GM19455 (cell line): ENCODE data around the gene UNC5B.

ENCODE experiments used
- ATAC-seq: cut with Tn5 transposase; IDR thresholded peaks from one replicate; pipeline ENCODE4 v1.9.1; 2021; ENCODE audit not compliant: unreplicated experiment

Gene UNC5B

DNA sequence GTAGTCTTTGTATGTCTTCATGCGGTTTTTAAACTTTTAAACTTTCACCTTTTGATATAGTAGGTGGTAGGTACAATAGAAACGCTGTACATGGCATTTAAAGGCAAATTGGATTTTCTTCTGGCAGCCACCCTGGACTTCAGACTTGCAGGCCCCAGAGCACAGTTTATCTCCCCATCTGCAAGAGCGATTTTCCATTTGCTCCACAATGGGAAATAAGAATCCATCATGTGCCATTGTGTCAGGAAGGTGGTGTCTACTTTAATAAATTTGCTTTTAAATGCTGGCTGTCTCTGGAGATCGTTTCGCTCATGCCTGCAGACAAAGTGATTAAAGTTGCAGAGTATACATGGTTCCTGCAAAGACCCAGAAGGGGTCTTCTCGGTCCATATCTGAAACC, 38.9 kb downstream of the UNC5B start:
- no peak for ATAC-seq

DNA sequence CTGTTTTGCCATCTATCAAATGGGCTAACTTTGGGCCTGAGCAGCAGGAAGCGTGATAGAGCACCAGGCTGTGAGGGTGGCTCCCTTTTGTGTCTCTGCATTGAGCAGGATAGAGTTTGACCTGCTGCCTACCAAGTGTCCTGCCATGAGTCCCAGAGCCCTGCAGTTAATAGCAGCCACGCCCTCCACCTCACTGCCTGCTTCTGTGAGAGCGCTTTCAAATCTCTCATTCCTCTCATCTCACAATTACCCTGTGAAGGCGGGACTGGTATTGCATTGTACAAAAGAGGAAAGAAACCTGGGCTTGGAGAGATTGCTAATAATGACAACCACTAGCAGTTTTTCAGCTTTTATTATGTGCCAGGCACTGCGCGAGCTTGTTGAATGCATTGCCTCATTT, 39.9 kb downstream of the UNC5B start:
- ATAC-seq: no peak

DNA sequence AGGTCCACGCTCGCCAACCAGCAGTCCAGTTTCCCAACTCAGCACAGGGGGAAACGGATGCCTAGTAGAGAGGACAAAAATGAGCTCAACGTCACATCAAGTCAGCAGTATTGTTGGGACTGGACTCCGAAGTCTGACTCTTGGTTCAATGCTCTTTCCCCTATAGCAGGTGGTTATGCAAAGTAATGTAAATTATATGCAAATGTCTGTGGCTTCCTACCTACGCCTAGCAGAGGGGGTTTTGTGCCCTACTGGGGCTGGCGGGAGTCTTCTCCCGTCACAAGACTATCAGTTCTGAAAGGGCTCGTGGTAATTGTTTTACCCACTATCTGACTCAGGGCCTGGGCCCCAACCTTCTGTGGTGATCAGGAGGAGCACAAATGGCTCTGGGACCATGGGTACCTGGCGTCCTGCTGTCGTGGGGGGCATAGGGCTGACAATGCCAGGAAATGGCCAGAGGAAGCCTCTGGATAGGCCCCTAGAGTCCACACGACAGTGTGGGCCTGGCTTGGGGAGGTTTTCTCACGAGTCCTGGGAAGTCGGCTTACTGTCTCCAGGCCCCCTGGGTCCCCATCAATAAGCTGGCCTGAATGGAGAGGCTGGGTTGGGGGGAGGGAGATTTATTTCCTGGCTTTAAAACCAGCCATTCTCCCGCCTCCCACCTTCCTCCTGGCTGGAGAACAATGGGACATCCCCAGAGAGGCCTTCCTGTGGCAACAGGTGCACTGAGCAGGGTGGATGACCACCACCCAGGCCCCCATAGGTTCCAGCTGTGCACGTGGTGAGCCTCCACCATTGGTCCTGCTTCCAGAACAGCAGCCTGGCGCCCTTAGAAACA, 41.8 kb downstream of the UNC5B start:
- no peak for ATAC-seq

DNA sequence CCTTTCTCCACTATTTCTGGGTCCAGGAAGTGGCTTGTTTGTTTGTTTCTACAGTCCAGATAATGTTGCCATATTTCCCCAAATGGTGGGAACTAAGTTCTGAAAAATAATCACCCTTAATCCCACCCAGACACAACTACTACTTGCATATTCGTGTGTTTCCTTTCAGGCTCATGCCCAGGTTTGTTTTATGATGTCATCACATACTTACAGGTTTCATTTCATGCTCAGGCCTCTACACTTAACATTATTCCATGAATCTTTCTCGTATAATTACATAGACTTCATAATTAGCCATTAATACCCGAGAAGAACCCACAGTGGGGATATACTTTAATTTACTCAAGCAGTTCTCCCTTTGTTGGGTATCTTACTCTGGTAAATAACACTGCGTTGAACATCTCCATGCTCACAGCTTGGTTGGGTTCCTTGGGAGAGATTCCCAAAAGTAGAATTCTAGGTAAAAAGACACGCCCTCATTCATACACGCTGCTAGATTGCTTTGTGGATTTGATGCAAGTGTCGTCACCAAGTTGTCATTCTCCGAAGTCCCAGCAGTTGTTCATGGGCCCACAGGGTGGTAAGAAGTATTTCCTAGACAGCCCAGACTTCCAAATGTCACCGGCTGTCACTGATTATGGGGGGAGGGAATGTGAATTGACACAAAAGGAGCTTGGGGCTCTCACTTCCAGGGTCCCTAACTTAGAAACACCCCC, 42.6 kb downstream of the UNC5B start:
- ATAC-seq: no peak

DNA sequence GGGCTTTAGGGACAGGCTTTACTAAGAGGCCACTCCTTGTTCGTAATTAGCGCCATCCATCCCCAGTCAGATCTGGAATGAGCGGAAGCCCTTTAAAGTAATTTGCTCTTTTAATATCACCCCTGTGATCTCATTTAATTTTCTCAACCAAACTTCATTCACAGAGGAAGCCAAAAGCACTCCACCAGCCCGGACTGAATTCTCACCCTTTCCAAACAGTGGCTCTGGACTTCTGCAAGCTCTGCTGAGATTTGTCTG, 43.1 kb downstream of the UNC5B start:
- no peak for ATAC-seq

DNA sequence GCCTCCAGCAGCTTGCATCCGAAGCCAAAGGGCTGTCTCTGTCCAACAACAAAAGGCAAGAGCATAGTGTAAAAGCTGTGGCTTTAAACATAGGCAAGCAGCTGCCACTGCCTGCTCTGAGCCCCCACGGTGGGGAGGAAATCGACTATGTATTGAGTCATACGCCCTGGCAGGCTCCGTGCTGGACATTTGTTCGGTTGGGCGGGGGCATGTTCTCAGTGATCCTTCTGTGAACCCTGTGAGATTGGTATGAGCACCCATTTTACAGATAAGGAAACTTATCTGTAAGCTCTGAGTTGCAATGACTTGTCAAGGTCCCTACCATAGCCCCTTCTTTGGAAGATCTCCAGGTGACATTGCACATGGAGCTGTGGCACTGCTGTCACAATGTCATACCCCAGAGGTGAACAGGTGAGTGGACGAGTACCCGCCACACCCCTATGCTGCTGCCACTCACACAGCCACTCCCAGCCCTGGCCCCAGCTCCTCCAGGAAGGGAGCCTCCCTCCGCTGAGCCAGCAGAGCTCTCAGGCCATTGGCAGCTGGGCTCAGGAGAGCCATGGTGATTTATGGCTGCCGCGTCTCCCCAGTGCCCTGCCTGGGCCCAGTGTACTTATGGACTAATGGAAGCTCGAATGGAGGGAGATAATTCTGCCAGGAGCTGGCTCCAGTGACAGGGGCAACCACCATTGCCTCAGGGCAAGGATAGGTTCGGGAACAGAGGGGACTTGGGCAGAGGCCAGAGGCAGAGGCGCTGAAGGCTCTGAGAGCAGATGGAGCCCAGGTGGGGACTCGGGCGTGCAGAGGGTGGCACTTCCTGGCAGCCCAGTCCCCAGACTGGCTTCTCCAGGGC, 43.7 kb downstream of the UNC5B start:
- ATAC-seq: no peak

DNA sequence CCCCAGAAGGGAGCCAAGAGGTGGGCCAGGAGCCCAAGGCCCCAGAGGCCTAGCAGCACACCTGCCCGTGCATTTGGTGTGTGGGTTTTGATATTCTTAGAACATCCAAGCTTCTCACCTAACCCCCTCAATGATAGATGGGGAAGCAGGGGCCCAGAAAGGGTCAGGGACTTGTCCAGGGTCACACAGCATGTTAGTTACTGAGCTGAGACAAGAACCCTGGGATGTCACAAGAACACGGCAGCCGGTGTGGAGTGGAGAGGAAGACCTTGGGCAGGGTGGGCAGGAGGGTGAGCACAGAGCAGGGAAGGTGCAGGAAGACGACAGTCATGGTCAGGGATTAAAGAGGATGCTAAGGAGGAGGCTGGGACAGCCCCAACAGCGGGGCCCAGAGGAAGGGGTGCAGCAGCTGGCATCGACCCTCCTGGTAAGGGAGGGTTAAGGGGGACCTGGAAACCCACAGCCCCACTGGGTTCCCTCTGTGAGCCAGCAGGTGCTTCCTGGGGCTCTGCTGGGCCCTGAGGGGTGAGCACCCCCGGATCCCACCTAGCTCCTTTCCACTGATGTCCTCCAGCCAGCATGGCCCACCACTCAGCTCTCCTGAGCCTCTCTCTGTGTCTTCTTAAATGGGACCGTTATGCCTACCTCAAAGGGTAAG, 44.4 kb downstream of the UNC5B start:
- ATAC-seq: no peak

DNA sequence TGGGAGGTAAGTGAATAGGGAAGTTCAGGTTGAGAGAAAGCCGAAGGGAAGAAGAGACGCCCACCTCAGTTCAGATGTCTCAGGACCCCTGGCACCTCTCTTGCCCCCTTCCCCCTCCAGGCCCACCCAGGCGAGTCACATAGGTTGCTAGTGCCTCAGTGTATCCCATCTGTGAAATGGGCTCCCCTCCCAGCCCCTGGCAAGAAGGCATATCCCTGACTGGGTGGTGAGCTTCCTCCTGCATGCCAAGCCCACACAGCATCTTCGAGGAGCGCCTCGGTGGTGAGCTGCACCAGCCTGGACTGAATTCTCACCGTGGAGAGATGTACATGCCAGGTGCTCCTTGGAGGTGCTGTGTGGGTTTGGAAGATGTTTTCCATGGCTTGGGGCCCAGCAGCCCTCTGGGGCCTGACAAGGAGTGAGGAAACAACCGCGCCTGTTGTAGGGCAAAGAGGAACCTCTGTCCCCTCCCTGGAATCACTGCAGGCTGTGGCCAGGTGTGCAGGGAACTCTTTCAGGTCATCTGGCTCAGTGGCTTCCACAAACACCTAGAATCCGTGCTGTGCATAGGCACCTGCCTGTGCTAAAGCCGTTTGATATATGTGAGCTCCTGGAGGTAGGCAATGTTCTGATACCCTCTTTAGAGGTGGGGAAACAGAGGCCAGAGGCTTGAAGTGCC, 45.1 kb downstream of the UNC5B start:
- no peak for ATAC-seq

DNA sequence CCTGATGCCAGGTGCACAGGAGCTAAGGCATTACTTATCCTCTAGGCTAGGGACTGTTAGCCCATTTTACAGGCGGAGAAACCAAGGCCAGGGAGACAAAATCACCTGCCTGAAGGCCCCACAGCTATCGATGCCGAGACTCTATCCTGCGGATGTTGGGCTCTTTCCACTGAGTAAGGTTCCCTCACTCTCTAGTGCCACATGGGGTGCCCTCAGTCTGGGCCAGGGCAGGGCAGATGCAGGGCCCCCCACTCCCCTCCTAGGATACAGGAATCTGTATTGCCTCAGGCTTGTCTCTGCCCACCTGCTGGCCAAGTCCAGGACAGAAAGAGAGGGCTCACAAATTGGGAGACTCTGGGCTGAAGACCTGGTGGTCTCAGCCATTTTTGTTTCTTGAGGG, 45.7 kb downstream of the UNC5B start:
- no peak for ATAC-seq

DNA sequence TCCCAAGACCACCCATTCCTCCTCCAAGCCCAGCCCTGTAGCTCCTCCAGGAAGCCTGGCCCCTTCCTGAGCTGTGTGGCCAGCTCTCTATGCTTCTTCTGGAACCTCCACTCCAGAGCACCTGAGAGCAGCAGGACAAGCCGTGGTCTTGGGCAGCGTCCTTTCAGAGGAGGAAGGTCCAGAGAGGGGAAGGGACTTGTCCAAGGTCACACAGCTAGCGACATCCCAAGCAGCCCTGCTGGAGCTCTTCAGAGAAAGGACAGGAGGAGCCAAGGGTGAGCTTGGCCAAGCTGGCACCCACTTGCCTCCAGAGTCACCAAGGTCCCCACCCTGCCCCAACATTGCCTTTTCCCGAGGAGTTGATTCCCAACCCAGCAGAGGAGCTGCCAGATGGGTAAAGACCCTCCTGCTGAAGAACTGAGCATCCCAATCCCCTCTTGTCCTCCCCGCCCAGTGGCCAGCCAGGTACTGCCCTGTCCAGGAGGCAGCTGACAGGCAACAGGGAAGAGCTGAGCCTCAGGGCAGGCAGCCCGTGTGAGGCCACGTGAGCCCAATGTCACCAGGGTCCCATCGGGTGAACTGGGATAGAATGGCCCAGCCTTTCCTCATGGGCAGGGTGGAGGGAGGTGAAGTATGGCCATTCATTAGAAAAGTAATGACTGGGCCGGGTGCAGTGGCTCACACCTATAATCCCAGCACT, 46.2 kb downstream of the UNC5B start:
- no peak for ATAC-seq

DNA sequence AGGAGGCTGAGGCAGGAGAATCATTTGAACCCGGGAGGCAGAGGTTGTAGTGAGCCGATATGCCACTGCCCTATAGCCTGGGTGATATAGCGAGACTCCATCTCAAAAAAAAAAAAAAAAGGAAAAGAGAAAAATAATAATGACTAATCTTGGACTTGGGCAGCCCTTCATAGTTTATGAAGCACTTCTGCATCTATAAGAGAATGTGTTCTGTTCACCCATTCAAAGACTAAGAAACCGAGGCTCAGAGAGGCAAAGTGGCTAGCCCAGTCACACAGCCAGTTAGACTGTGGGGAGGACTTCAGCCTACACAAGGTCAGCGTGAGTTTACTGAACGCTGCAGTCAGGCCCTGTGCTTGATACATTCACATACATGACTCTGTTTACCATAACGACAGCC, 46.9 kb downstream of the UNC5B start:
- ATAC-seq: no peak

DNA sequence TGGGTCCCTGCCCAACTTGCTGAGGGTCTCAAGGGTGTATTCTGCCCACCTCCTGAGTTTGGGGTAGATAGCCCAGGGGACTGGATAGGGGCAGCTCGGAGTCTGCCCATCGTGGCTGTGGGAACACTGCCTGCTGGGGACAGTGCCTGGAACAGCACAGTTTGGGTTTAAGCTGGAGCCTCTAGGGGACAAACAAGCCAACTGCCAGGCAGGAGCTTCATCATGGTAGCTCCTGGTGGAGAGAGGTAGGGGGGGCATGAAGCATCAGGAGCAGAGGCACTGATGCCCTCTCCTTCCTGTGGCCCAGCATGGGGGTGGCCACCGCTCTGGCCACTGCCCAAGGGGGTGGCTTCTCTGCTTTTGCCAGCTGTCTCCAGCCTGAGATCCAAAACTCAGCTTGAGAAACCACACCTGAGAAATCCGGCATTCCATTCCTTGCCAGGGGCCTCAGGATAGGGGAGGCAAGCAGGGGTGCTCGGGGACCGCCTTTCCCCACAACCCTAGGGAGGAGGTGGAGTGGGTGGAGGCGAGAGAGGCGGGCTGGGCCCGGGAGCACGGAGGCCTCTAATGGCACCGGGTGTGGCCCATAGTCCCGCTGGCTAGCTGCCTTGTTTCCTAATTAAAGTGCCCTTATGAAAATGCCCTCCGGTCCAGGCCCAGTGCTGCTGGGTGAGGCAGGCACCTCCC, 47.6 kb downstream of the UNC5B start:
- no peak for ATAC-seq

DNA sequence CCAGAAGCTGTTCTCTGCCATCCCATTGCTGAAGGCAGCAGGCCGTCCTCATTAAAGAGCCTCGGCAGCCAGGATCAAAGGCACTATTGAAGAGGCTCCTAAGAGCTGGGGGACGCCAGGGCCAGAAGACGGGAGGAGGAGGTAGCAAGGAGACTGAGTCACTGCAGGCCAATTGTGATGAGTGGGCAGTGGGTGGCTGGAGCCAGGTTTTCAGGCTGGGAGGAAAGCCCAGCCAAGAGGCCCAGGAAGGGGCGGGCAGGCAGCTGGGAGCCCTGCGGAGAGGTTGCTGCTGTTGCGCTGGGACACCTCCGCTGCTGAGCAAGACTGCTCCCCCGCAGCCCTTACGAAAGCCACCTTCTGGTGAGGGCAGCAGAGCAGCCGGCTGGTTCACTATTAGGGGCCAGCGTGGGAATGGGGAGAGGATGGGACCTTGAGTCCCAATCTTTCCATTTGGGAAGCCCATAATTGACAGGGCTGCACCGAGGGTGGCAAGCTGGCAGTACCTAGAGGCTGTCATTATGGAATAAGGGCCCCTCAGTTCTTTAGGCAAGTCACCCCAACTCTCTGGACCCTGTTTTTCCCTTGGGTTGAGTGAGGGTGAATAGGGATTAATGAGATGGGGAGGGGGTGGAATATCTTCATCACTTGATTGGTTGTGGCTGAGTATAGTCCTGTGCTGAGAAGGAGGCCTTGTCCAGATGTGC, 48.4 kb downstream of the UNC5B start:
- no peak for ATAC-seq

DNA sequence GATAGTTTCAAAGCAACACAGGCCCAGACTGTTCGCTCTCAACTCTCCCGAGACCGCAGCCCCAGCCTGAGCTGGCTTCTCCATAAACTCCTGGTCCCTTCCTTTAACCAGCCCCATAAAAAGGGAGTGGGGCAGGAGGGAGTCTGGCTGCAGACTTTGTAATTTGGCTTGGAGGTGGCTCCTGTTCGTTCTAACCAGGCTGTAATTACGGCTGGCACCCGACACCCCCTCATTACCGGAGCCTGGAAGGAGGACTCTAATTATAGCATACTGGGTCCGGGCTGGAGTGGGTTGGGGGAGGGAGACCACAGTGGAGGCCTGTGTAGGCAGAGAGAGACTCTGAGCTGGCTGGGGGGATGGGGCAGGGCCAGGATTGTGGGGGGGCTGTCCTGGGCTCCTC, 49.7 kb downstream of the UNC5B start:
- no peak for ATAC-seq

DNA sequence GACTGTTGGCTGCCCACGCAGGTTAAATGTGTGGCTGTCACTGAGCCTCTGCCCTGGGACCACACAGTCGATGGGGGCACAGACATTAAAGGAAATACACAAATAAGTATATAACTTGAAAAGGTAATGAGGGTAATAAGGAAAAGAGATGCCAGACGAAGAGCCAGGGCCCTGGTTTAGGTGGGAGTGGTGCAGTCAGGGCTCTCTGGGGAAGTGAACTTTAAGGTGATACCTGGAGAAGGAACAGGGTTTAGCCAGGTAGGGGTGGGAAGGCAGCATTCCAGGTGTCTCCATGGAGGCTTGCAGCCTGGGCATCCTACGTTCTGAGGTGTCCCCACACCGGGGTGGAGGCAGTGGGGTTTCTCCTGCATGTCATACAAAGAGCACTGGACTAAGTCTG, 50.4 kb downstream of the UNC5B start:
- ATAC-seq: no peak

DNA sequence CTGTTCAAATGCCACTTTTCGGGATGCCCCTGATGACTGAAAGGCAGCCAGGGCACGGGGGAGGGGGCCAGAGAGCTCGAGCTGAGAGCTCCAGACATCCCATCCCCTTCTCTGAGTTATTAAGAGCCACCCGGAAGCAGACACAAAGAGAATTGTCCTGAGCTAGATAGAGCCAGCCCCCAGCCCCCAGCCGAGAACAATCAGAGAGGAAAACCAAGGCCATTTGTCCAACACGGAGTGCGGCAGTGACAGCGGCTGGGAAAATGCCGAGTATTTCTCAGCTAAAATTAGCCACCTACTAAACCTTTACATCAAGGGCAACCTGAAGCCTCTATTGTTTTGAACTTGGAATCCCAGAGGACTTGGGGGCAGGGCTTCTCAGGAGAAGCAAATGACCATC, 51.0 kb downstream of the UNC5B start:
- ATAC-seq: no peak

DNA sequence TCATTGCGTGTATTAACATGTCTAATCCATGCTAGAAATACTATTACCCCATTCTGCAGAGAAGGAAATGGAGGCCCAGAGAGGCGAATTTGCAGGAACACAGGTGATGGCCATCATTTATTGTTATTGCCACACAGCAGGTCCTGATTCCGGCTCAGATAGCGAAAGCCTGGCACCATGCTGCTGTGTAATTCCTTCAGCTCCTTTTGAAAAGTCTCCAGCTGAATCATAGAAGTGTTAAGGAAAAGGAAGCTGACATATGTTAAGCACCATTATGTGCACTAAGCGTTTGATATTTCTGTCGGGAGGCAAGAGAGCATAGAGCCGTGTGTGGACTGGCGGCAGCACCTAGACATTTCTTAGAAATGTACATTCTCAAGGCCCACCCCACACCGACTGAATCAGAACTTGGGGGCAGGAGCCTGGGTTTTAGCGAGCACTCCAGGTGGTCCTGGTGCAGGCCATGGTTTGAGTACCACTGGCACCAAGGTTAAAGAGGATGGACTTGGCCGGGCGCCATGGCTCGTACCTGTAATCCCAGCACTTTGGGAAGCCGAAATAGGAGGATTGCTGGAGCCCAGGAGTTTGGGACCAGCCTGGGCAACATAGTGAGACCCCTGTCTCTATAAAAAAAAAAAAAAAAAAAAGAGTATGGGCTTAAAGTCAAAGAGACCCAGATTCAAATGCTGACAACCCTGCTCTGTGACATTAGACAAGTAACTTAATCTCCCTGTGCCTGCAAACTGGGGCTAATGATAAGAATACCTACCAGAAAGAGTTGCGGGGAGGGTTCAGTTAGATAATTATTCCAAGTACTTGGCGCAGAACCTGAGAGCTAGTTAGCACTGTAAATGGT, 52.2 kb downstream of the UNC5B start:
- no peak for ATAC-seq

DNA sequence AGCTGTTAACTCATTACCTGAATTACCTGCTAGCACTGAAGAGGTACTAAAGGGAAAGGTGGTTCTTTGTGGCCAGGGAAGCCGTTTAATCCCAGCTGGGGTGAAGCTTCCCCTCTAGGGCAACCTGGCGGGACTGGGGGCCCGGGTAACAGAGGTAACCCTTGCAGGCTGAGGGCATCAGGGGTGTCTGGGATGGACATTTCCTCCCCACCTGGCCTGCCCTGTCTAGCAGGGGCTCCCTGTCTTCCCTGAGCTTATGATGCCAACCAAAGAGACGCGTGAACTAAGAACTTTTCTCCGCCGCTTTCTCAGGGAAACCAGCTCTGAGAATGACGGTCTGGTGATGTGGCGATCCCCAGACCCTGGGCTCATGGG, 52.8 kb downstream of the UNC5B start:
- ATAC-seq: no peak
